GM21825 (cell line): Measurements from ENCODE around the gene IFNA14.
"Not testable (repeated sequence)": the region's sequence is repeated elsewhere in the genome, so short reads cannot be mapped to it uniquely, and the experiment has no call there.

ENCODE experiments used
- ATAC-seq: cut with Tn5 transposase; IDR thresholded peaks from one replicate; pipeline ENCODE4 v1.9.1; 2021; ENCODE audit warnings: mild to moderate bottlenecking, moderate library complexity; ENCODE audit not compliant: unreplicated experiment

IFNA14 gene

GRCh38 chr9:21217211-21217610 is 22.6 kb downstream of the IFNA14 start, which contains the start of gene IFNA16:
TSS of gene IFNA16 (minus strand) at chr9:21217311. CDS start at chr9:21217305, 6 bp downstream.
- not testable (repeated sequence) for ATAC-seq

- peak; percentile 67 for ATAC-seq
Measured at GRCh38 chr9:21213411-21214326, 26.1 kb downstream of the IFNA14 start.

- not testable (repeated sequence) for ATAC-seq
Measured at GRCh38 chr9:21212160-21212559, 27.6 kb downstream of the IFNA14 start.

GRCh38 chr9:21210782-21211181 is 29.0 kb downstream of the IFNA14 start:
- not testable (repeated sequence) for ATAC-seq

GRCh38 chr9:21210311-21210710 is 29.5 kb downstream of the IFNA14 start:
- ATAC-seq, result no peak

- not testable (repeated sequence) for ATAC-seq
Measured at GRCh38 chr9:21207043-21207442, 32.8 kb downstream of the IFNA14 start, which contains the start of gene IFNA10. TSS of gene IFNA10 (minus strand) at chr9:21207143. CDS start at chr9:21207097, 46 bp downstream.

- ATAC-seq, result no peak
Measured at GRCh38 chr9:21205204-21205603, 34.6 kb downstream of the IFNA14 start.

GRCh38 chr9:21202105-21202504 is 37.7 kb downstream of the IFNA14 start, which contains the start of gene IFNA7:
TSS of gene IFNA7 (minus strand) at chr9:21202205. CDS start at chr9:21202165, 40 bp downstream.
- not testable (repeated sequence) for ATAC-seq

- peak; percentile 87 for ATAC-seq
Measured at GRCh38 chr9:21194867-21195776, 44.7 kb downstream of the IFNA14 start.
